ENCODE measurements around the gene HEATR9. TPM values are rescaled to one million over a fixed set of nuclear protein-coding genes. Genes with fewer than 3 reads are reported as not detected.

HEATR9 gene
- total RNA-seq, 6 experiments from 2014 or later = not detected

GRCh38 chr17:35879773-35880654 lies 11.3 kb upstream of the HEATR9 start, which contains the start of gene CCL5:
CCL5 (minus strand) TSS chr17:35880360.
- ATAC-seq (peak; percentile 61 to 77 (median 66)), DNase-seq (no peak)
- intact Hi-C loops (cut with DNase I) = no loop called here
- Histone ChIP-seq H3K4me1 (no peaks in the 10 kb centered on the region), H3K27me3 (no peaks in the 10 kb centered on the region), H3K4me3 (peak within 1 kb of the TSS in 1 of 3 donors; percentile 10), H3K36me3 (no peaks in the 10 kb centered on the region), H3K9me3 (no peaks in the 10 kb centered on the region), H3K27ac (no peak within 1 kb of the TSS)
- WGBS (ENCODE audit: insufficient coverage, low coverage, low lambda C conversion rate, missing lambda C conversion rate) = 53% methylated on average over 5 of the region's 11 CpGs
- TF ChIP-seq POLR2A (IDR thresholded peaks at IDR 0.05) = no peak
- TF ChIP-seq CTCF (IDR thresholded peaks at IDR 0.05) = no peak

- no peak for TF ChIP-seq CTCF (IDR thresholded peaks at IDR 0.05)
- WGBS (ENCODE audit: insufficient coverage, low coverage, low lambda C conversion rate, missing lambda C conversion rate) = no CpG with 5 or more reads among the region's 4 CpGs
- H3K27me3 ChIP-seq = no peaks in the 10 kb centered on the region
- no peaks in the 10 kb centered on the region for H3K36me3 ChIP-seq
- ATAC-seq (peak in 1 of 4 donors; percentile 32), DNase-seq (no peak)
- H3K27ac ChIP-seq = no peak overlapping the region
- no peak overlapping the region for H3K4me3 ChIP-seq
- no peaks in the 10 kb centered on the region for H3K9me3 ChIP-seq
- intact Hi-C loops (cut with DNase I) = no loop called here
- no peaks in the 10 kb centered on the region for H3K4me1 ChIP-seq
These were observed 9.7 kb upstream of the HEATR9 start for GRCh38 chr17:35878361-35878760.

- no peak overlapping the region for H3K4me3 ChIP-seq
- DNase-seq = no peak
These were observed 8.8 kb upstream of the HEATR9 start for GRCh38 chr17:35877345-35878029.

GRCh38 chr17:35876534-35876933 lies 7.8 kb upstream of the HEATR9 start:
- intact Hi-C loops (cut with DNase I) = no loop called here
- no peak for ATAC-seq
- WGBS (ENCODE audit: insufficient coverage, low coverage, low lambda C conversion rate, missing lambda C conversion rate) = 89% methylated on average over 3 of the region's 3 CpGs

More at GRCh38 chr17:35877345-35878029, 8.8 kb upstream of the HEATR9 start:
- Histone ChIP-seq H3K36me3 (no peaks in the 10 kb centered on the region), H3K9me3 (no peaks in the 10 kb centered on the region), H3K4me1 (no peaks in the 10 kb centered on the region), H3K27me3 (no peaks in the 10 kb centered on the region), H3K27ac (no peak overlapping the region)
- intact Hi-C loops (cut with DNase I) = no loop called here
- TF ChIP-seq POLR2A (IDR thresholded peaks at IDR 0.05) (no peak), CTCF (IDR thresholded peaks at IDR 0.05) (no peak)
- ATAC-seq = no peak

More at GRCh38 chr17:35876534-35876933, 7.8 kb upstream of the HEATR9 start:
- Histone ChIP-seq H3K9me3 (no peaks in the 10 kb centered on the region), H3K36me3 (no peaks in the 10 kb centered on the region), H3K4me3 (no peak overlapping the region), H3K27ac (no peak overlapping the region), H3K27me3 (no peaks in the 10 kb centered on the region), H3K4me1 (no peaks in the 10 kb centered on the region)
- no peak for TF ChIP-seq CTCF (IDR thresholded peaks at IDR 0.05)
- TF ChIP-seq POLR2A (IDR thresholded peaks at IDR 0.05) = no peak
- DNase-seq = no peak
